ENCODE data around the gene SORBS1. TPM values are rescaled to one million over a fixed set of nuclear protein-coding genes. Genes with fewer than 3 reads are reported as not detected.

The SORBS1 gene
- total and polyA plus RNA-seq, 2 donors (not counting 1 experiment from before 2014, with no cell fraction given), result 0.21 to 1.5 TPM

GRCh38 chr10:95281206-95281605, 280.0 kb downstream of the SORBS1 start:
- ChIA-PET CTCF (interaction anchor here (1.2 to 3.3 kb wide), 2 partner anchors 13 to 81 kb away, joined by 3 to 15 read pairs; no protein-coding TSS in a partner anchor), POLR2A (no interaction called here)
- TF ChIP-seq EZH2 (IDR thresholded peaks at IDR 0.05; ENCODE audit: borderline replicate concordance, insufficient read depth, low read depth, low read length, poor library complexity, severe bottlenecking) (no peak), CTCF (IDR thresholded peaks at IDR 0.05) (no peak)
- no peak overlapping the region for H3K4me3 ChIP-seq (ENCODE audit: control extremely low read depth in 1 of 5, extremely low read depth in 1 of 5, insufficient read depth in 1 of 5, low read depth in 2 of 5, low read length in 4 of 5)
- H3K9me3 ChIP-seq (ENCODE audit: control extremely low read depth in 1 of 3, control insufficient read depth in 2 of 3, insufficient read depth in 1 of 3, low read length in 2 of 3), result no peaks in the 10 kb centered on the region
- H3K36me3 ChIP-seq (replicated peaks in 1 of 2; ENCODE audit: control extremely low read depth in 1 of 2, control insufficient read depth in 1 of 2, extremely low read depth in 1 of 2, insufficient read depth in 2 of 2, low read length in 1 of 2), result peaks cover 2 to 6% of the 10 kb centered on the region in 2 experiments
- peaks cover 79% of the 10 kb centered on the region for H3K4me1 Mint-ChIP-seq
- H3K4me3 Mint-ChIP-seq, result no peak overlapping the region
- peak overlapping the region in 1 of 2 donors; percentile 8 for H3K27ac ChIP-seq (ENCODE audit: low read length in 2 of 2)
- H4K20me1 ChIP-seq (ENCODE audit: control insufficient read depth, insufficient read depth, low read length, poor library complexity, severe bottlenecking), result peaks cover 53% of the 10 kb centered on the region
- H3K27me3 ChIP-seq (replicated peaks in 1 of 4; ENCODE audit: control extremely low read depth in 1 of 4, control insufficient read depth in 3 of 4, insufficient read depth in 4 of 4, low read length in 3 of 4), result no peaks in the 10 kb centered on the region
- 100% methylated on average over 1 of the region's 2 CpGs for WGBS (ENCODE audit: insufficient coverage)
- H2AFZ ChIP-seq (ENCODE audit: insufficient read depth, low read depth, low read length, poor library complexity, severe bottlenecking), result no peak overlapping the region
- peak overlapping the region; percentile 23 for H3K27ac Mint-ChIP-seq
- H3K9me3 Mint-ChIP-seq (ENCODE audit: insufficient read depth), result no peaks in the 10 kb centered on the region
- intact Hi-C loops (cut with micrococcal nuclease), result no loop called here
- H3K27me3 Mint-ChIP-seq, result no peaks in the 10 kb centered on the region
- no peak for DNase-seq
- no peak for ATAC-seq (ENCODE audit: low read depth)
- peaks cover 49 to 61% of the 10 kb centered on the region in 2 donors for H3K4me1 ChIP-seq (ENCODE audit: control insufficient read depth in 2 of 2, insufficient read depth in 2 of 2, low read length in 2 of 2)
- H3K79me2 ChIP-seq (ENCODE audit: control insufficient read depth, insufficient read depth, low read length), result peaks cover 99% of the 10 kb centered on the region
- H3K4me2 ChIP-seq (replicated peaks; ENCODE audit: low read depth, low read length, poor library complexity, severe bottlenecking), result peak overlapping the region; percentile 25
- H3K9ac ChIP-seq (ENCODE audit: low read length), result no peak overlapping the region

- no peak overlapping the region for H3K4me3 ChIP-seq (ENCODE audit: control extremely low read depth in 1 of 5, extremely low read depth in 1 of 5, insufficient read depth in 1 of 5, low read depth in 2 of 5, low read length in 4 of 5)
- ChIA-PET POLR2A (no interaction called here), CTCF (interaction anchor here (1.2 to 3.3 kb wide), 2 partner anchors 12 to 82 kb away, joined by 3 to 15 read pairs; no protein-coding TSS in a partner anchor)
- peaks cover 99% of the 10 kb centered on the region for H3K79me2 ChIP-seq (ENCODE audit: control insufficient read depth, insufficient read depth, low read length)
- peak overlapping the region in 1 of 2 donors; percentile 8 for H3K27ac ChIP-seq (ENCODE audit: low read length in 2 of 2)
- H2AFZ ChIP-seq (ENCODE audit: insufficient read depth, low read depth, low read length, poor library complexity, severe bottlenecking), result no peak overlapping the region
- H3K4me1 Mint-ChIP-seq, result peaks cover 79% of the 10 kb centered on the region
- H3K27ac Mint-ChIP-seq, result peak overlapping the region; percentile 23
- intact Hi-C loops (cut with micrococcal nuclease), result no loop called here
- H3K4me2 ChIP-seq (replicated peaks; ENCODE audit: low read depth, low read length, poor library complexity, severe bottlenecking), result peak overlapping the region; percentile 25
- no peaks in the 10 kb centered on the region for H3K27me3 Mint-ChIP-seq
- no peak for ATAC-seq (ENCODE audit: low read depth)
- no peak overlapping the region for H3K4me3 Mint-ChIP-seq
- H3K27me3 ChIP-seq (replicated peaks in 1 of 4; ENCODE audit: control extremely low read depth in 1 of 4, control insufficient read depth in 3 of 4, insufficient read depth in 4 of 4, low read length in 3 of 4), result no peaks in the 10 kb centered on the region
- H3K9ac ChIP-seq (ENCODE audit: low read length), result no peak overlapping the region
- peaks cover 2 to 6% of the 10 kb centered on the region in 2 experiments for H3K36me3 ChIP-seq (replicated peaks in 1 of 2; ENCODE audit: control extremely low read depth in 1 of 2, control insufficient read depth in 1 of 2, extremely low read depth in 1 of 2, insufficient read depth in 2 of 2, low read length in 1 of 2)
- WGBS (ENCODE audit: insufficient coverage), result no CpG with 5 or more reads among the region's 2 CpGs
- H4K20me1 ChIP-seq (ENCODE audit: control insufficient read depth, insufficient read depth, low read length, poor library complexity, severe bottlenecking), result peaks cover 59% of the 10 kb centered on the region
- H3K9me3 Mint-ChIP-seq (ENCODE audit: insufficient read depth), result no peaks in the 10 kb centered on the region
- no peaks in the 10 kb centered on the region for H3K9me3 ChIP-seq (ENCODE audit: control extremely low read depth in 1 of 3, control insufficient read depth in 2 of 3, insufficient read depth in 1 of 3, low read length in 2 of 3)
- H3K4me1 ChIP-seq (ENCODE audit: control insufficient read depth in 2 of 2, insufficient read depth in 2 of 2, low read length in 2 of 2), result peaks cover 51 to 62% of the 10 kb centered on the region in 2 donors
- DNase-seq, result no peak
- TF ChIP-seq CTCF (IDR thresholded peaks at IDR 0.05) (no peak), EZH2 (IDR thresholded peaks at IDR 0.05; ENCODE audit: borderline replicate concordance, insufficient read depth, low read depth, low read length, poor library complexity, severe bottlenecking) (no peak)
Measured at GRCh38 chr10:95280637-95281036, 280.5 kb downstream of the SORBS1 start.
